Measurements from ENCODE around the gene RAET1L. TPM values are rescaled to one million over a fixed set of nuclear protein-coding genes. Genes with fewer than 3 reads are reported as not detected.
A peak's percentile ranks its signal among the peaks of the same experiment; 100 is the strongest.
"Not testable (repeated sequence)": the region's sequence is repeated elsewhere in the genome, so short reads cannot be mapped to it uniquely, and the experiment has no call there.

RAET1L gene
- total RNA-seq, 1 donor from 2014 or later = not detected

- no peak for TF ChIP-seq CTCF (conservative IDR thresholded peaks at IDR 0.05)
- peaks cover 3% of the 10 kb centered on the region for H3K9me3 Mint-ChIP-seq
- no peak for DNase-seq (ENCODE audit: low read depth, low spot score)
- peaks cover 91% of the 10 kb centered on the region for H3K27me3 Mint-ChIP-seq (ENCODE audit: low read depth)
- peak overlapping the region; percentile 61 for H3K4me3 Mint-ChIP-seq
- H3K4me1 Mint-ChIP-seq = peaks cover 17% of the 10 kb centered on the region
- H3K27ac Mint-ChIP-seq (ENCODE audit: unreplicated experiment) = no peak overlapping the region
- peaks cover 11% of the 10 kb centered on the region for H3K36me3 Mint-ChIP-seq (ENCODE audit: low read depth)
These were observed 33.5 kb downstream of the RAET1L start for GRCh38 chr6:149991838-149992237.

GRCh38 chr6:149991472-149991795 lies 33.9 kb downstream of the RAET1L start:
- H3K36me3 Mint-ChIP-seq (ENCODE audit: low read depth) = peaks cover 11% of the 10 kb centered on the region
- H3K27me3 Mint-ChIP-seq (ENCODE audit: low read depth) = peaks cover 91% of the 10 kb centered on the region
- H3K4me1 Mint-ChIP-seq = peaks cover 17% of the 10 kb centered on the region
- not testable (repeated sequence) for H3K27ac Mint-ChIP-seq (ENCODE audit: unreplicated experiment); DNase-seq (ENCODE audit: low read depth, low spot score); H3K9me3 Mint-ChIP-seq
- H3K4me3 Mint-ChIP-seq = peak overlapping the region; percentile 61

GRCh38 chr6:149990661-149991471 lies 34.5 kb downstream of the RAET1L start:
- peaks cover 17% of the 10 kb centered on the region for H3K4me1 Mint-ChIP-seq
- no peak overlapping the region for H3K27ac Mint-ChIP-seq (ENCODE audit: unreplicated experiment)
- H3K27me3 Mint-ChIP-seq (ENCODE audit: low read depth) = peaks cover 95% of the 10 kb centered on the region
- H3K36me3 Mint-ChIP-seq (ENCODE audit: low read depth) = peaks cover 11% of the 10 kb centered on the region
- no peak for DNase-seq (ENCODE audit: low read depth, low spot score)
- H3K4me3 Mint-ChIP-seq = peak overlapping the region; percentile 61
- no peak for TF ChIP-seq CTCF (conservative IDR thresholded peaks at IDR 0.05)
- peaks cover 3% of the 10 kb centered on the region for H3K9me3 Mint-ChIP-seq

GRCh38 chr6:149990212-149990660 lies 35.1 kb downstream of the RAET1L start:
- Mint-ChIP-seq H3K27me3 (ENCODE audit: low read depth) (peaks cover 98% of the 10 kb centered on the region), H3K36me3 (ENCODE audit: low read depth) (peaks cover 11% of the 10 kb centered on the region), H3K27ac (ENCODE audit: unreplicated experiment) (no peak overlapping the region), H3K9me3 (peaks cover 3% of the 10 kb centered on the region), H3K4me3 (peak overlapping the region; percentile 44), H3K4me1 (peaks cover 17% of the 10 kb centered on the region)
- no peak for DNase-seq (ENCODE audit: low read depth, low spot score)
- no peak for TF ChIP-seq CTCF (conservative IDR thresholded peaks at IDR 0.05)

GRCh38 chr6:149988550-149989346 lies 36.6 kb downstream of the RAET1L start:
- Mint-ChIP-seq H3K4me3 (no peak overlapping the region), H3K36me3 (ENCODE audit: low read depth) (peaks cover 11% of the 10 kb centered on the region), H3K27ac (ENCODE audit: unreplicated experiment) (no peak overlapping the region), H3K9me3 (peaks cover 3% of the 10 kb centered on the region), H3K27me3 (ENCODE audit: low read depth) (peaks cover 98% of the 10 kb centered on the region), H3K4me1 (peaks cover 17% of the 10 kb centered on the region)
- no peak for TF ChIP-seq CTCF (conservative IDR thresholded peaks at IDR 0.05)
- DNase-seq (ENCODE audit: low read depth, low spot score) = no peak
